Measurements from ENCODE around the gene HRH2.
"Not testable (repeated sequence)": the region's sequence is repeated elsewhere in the genome, so short reads cannot be mapped to it uniquely, and the experiment has no call there.

Gene HRH2

DNA sequence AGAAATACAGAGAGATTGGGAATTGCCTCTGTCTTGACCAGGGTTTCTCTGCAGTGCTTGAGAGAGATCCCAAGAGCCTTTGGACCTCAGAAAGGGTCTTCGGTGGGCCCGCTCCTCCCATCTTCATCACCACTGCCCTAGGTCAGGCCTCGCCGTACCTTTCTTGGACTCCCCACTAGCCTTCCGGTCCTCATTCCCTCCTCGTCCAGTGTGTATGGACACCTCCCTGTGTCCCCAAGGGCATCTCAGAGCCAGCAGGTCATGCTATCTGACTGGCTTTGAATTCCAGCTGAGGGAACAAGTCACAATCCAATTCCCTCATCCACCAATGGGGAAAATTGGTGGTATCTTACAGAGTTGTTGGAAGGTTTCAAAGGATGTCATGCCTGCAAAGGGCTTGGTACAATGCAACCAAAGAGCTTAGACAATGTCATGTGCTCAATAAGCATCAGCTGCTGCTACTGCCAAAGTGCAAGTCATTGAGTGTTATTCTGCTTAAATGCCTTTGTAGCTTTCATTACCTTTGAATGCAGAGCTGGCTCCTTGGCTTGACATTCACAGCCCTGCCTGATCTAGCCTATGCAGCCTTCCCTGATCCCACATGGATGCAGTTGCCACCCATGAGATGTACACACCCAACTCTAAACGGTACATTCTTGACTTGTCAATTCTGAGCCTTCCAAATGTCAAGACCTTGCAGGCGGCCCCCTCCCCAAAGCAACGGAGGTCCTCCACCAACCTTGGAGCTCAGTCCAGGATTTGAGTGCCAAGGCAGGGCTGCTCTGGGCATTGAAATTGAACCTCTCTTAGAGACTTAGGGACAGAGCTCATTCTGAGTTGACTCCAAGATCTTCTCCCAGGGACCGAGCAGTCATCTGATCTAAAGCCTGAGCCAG, 58.0 kb downstream of the HRH2 start:
- no peak for DNase-seq

DNA sequence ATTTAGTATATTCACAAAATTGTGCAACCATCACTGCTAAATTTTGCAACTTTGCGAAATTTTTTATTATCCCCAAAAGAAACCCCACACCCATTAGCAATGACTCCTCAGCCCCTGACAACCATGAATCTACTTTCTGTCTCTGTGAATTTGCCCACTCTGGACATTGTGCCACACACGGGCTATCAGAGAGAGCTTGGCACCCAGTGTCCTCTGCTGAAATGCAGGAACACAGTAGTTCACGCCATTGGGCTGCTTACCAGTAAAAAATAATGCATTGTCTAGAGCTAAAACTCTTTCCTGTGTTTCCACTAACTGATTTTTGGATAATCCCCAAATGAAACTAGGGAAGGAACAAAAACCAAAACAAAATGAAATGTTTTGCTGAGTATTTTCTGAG, 60.0 kb downstream of the HRH2 start:
- no peak for DNase-seq

DNA sequence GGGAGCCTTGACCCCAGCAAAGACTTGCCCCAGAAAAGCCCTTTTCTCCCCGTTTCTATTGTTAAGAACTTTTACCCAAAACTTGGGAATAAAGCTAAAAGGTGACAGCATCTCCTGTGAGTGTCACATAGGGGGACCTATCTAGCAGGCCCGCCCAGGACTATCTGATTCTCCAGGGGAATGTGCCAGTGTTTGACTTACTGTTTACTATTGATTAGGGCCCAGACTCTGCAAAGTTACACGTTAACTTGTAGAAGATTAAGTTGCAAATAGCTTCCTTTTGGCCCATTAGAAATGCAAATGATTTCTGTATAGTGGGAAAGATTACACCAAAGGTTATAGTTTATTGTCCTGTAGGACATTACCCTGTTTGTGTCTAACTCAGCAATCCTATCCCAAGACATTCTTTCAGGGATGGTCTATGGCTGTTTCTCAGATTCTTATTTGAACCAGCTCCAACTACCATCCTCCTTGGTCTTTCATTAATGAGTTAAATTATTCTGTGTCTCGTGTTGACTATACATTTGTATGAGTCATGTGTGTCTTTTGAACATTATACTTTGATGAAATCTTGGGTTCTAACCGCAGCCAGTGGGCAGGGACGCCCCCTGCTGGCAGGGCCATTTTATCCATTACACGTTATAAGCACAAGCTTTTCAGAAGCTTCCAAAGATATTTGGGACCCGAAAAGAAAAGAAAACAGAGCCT, 60.7 kb downstream of the HRH2 start:
- no peak for DNase-seq

DNA sequence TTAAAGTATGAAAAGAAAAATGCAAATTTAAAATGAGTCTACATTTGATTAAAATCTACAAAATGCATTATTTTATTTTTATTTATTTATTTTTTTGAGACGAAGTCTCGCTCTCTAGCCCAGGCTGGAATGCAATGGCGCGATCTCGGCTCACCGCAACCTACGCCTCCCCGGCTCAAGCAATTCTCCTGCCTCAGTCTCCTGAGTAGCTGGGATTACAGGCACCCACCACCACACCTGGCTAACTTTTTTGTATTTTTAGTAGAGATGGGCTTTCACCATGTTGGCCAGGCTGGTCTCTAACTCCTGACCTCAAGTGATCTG, 61.2 kb downstream of the HRH2 start:
- DNase-seq = not testable (repeated sequence)

DNA sequence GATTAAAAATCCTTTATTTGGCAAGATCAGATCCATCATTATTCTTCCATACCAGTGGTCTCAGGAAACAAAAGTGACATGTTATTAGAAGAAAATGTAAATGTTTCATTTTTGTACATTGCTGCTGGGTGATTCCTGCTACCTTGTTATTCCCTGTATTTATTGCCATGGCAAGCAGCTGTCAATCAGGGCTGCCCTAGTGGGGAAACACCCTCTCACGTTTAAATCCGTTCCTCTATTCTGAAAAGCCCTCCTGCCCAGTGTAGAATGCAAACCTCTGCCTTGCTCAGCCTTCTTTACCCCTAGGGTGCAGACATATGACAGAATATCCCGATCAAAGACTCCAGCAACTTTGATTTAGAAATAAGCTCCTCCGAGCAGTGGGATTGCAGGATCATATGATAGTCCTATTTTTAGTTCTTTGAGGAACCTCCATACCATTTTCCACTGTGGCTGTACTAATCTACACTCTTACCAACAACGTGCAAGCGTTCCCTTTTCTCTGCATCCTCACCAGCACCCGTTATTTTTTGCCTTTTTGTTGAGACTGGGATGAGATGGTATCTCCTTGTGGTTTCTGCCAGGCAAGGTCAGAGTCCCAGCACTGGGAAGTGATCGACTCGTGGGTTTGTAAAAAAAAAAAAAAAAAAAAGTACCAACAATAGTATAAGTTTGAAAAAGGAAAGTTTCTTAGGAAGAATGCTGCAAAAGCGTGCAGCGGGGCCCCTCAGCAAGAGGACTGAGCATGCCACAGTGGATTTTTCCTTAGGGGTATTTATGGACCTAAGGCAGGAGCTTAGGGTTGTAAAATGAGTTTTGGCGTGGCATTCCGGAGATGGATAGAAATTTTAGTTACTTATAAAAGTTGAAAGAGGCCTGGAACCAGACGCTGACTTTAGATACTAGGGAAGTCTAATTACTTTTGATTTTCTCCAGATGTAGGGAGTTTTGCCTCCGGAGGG, 66.7 kb downstream of the HRH2 start:
- no peak for DNase-seq

DNA sequence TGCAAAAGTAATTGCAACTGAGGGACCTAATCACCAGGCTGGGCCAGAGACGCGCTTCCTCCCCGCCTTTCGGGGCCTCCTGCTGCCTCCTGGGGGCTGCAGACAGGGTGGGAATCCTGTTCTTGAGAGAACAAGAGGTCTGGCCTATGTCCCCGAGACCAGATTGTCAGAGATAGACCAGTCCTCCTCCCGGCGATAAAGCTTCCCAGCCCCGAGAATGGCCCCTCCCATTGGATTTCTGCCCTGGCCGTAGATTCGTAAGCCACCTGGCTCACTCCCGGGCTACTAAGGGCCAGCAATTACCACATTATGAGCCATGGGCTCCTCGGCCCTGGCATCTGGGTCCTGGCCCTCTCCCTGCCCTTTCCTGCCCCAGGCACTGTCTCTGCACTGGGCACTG, 70.4 kb downstream of the HRH2 start:
- no peak for DNase-seq

DNA sequence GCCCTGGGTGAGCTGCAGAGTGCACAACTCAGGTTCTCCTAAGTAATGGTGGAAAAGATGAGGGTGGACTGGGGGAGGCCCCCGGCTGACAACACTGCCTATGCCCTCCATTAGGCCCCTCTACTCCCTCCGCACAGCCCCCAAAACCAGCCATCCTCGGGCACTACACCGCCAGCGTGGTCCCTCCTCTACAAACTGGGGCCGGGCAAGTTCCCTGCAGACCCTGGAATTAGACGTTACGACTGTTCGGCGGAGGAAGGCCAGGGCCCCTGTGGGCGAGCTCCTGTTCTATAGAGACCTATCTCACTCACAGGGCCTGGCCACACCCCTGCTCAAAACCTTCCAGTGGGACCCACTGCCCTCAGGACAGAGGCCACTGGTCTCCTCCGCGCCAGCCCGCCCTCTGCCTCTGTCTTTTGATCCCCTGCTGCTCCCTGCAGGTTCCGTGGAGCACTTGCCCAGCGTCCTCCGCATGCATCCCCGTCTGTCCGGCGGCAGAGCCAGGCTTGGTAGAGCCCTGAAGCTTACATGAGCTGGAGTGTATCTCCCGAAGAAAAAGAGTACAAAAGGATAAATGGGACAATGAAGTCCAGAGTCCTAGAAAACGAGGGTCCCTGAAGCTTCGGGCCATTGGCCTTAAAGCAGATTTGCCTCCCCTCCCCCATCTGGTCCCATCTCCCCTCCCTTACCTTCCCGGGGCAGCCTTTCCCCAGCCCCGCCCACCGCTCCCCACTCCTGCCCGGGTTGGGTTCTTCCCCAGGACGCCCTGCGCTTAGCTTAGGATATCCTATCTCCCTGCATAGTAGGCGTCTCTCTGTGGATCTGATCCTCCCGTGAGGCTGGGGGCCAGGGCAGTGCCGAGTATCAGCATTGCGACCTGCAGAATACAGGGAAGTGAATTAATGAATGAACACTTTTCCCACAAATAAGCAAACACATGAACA, 71.3 kb downstream of the HRH2 start:
- no peak for DNase-seq

DNA sequence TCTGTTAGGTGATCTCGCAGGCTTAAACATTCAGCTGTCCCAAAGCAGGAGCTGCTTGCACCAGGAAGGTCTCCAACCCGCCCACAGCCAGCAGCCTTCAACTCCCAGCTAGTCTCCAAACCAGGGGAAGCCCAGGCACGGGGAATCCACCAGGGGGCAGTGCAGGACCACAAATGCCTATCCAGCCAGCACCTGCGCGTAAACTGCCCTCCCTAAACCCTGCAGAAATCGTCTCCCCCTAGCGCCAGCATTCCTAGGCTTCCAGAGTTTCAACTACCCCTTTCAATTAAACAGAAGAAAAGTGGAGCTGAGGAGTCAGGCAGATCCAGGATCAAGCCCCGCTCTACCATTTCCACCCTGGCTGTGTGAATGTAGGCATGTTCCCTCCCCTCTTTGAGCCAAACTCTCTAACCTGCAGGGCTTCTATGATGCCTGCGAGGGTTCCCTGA, 72.0 kb downstream of the HRH2 start:
- peak; percentile 52 to 55 for DNase-seq

DNA sequence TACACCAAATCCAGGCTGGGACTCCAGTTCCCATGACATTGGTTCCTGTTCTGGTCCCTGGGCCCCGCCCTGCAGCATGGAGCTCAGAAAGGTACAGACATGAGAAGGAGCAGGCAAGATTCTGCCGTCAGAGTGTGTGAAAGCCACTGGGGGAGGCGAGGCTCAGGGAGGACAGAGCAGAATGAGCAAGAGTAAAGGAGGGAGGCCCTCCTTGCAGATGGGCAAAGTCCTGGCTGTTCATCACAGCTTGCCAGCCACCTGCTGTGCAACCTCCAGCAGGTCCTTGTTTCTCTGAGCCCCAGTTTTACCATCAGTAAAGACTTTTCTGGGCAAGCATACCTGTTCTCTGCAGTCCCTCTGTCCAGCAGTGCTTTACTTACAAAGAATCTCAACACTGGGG, 73.3 kb downstream of the HRH2 start:
- DNase-seq = no peak

DNA sequence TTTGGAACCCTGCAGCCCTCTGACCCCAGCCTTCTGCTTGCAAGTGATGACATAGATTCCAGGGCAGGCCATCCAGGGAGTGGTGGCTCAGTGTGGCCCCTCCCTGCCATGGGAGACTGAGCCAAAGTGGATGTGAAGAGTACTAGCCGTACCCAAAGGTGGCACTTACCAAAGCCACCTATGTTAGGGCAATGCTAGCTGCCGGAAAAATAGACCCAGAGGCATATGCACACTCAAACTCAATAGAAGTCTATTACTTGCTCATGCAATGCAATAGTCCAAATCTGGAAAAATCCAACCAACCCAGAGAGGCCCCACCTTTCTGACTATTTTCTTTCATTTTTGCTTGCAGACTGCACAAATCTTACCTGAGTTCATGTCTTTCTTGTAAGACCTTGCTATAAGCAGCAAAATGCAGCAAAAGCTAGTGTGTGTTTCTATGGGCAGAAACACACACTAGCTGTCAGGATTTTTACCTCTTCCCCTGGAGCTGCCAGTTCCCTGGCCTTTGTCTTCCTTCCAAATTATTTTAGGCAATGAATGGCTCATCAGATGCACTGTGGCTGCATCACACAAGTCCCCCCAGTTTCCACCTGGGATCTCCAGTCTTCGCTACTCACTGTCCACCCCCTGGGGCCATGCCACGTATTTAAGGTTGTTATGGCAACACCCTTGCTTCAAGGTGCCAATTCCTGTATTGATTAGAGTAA, 74.0 kb downstream of the HRH2 start:
- DNase-seq = no peak

DNA sequence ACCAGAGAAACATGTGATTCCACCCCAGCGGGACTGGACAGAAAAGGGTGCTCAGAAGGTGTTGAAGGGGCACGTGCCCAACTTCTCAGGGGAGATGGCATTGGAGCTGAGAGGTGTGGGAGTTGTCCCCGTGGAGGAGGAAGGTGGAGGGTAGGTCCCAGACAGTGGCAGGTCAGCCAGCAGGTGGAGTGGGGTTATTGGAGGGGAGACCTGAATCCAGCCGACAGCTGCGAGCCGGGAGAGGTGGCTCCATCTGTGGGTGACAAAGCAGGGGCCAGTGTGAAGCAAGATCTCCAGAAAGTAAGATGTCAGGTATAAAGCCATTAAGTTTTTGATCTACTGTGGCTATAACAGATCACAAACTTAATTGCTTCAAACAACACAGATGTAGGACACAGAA, 75.1 kb downstream of the HRH2 start:
- no peak for DNase-seq

DNA sequence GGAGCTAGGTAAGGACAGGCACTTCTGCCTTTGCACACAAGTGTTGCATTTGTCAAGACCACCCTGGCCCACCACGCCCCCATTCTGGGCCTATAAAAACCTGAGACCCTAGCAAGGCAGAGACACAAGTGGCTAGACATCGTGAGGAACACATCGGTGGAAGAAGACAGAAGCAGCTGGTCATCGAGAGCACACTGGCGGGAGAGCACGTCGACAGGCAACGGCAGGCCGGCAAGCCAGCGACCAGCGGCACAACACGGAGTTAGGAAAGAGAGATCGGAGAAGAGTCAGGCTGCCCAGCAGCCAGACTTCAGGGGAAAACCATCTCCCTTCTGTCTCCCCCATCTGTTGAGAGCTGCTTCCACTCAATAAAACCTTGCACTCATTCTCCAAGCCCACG, 76.1 kb downstream of the HRH2 start:
- DNase-seq = no peak

DNA sequence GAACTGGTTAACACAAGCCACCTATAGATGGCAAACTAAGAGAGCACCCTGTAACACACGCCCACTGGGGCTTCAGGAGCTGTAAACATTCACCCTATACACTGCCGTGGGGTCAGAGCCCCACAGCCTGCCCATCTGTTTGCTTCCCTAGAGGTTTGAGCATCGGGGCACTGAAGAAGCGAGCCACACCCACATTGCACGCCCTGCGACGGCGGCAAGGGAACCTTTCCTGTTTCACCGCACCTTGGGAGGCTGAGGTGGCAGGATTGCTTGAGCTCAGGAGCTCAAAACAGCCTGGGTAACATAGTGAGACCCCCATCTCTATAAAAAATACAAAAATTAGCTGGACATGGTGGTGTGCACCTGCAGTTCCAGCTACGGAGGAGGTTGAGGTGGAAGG, 76.6 kb downstream of the HRH2 start:
- no peak for DNase-seq

DNA sequence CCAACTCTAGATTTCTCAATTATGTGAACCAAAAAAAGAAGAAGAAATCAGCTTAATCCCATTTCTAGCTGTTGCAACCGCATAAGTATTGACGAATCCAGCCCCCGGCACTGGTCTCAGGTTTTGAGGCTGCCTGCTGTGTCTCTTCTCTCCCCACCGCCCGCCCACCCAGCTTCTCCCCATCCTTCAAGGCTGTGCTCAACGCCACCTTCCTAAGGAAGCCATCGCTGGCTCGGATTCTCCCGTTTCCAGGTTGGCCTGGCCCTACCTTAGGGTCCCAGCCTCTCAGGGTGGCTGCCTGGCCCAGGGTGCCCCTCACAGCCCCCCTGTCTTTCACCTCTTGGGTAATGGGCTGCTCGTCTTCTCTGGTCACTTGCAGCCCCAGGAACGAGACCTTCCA, 77.8 kb downstream of the HRH2 start:
- no peak for DNase-seq

DNA sequence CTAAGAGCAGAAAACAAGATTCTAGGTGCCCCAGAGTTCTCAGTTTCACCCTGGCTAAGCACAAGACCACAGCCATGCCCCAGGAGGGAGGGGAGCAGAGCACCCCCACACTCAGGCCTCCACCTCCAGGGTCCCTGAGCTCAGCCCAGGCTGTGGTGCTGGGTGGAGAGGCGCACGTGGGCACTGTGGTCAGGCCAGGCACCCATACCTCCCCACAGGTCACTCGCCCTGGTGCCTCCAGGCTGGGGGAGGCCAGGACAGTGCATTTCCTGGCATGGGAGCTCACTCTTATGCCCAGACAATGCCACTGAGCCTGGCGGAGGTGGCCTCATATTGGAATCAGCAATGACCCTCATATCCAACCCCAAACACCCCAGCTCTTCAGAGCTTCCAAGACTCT, 78.8 kb downstream of the HRH2 start:
- no peak for DNase-seq

DNA sequence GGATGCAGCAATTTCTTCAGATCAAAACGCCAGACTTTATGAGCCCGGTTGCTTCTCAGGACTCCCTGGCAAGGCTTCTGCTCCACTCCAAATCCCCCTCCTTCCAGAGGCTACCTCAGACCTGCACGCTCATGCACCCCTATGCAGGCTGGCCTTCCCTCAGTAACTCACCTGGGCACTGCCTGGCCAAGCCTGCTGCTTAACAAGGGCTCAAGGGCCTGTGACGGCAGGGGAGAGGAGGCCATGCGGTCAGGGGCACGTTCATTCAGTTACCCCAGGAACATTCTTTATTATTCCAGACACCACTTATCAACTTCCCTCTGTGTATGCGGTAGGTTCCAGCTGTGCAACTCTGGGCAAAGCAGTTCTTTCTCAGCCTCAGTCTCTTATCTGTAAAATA, 79.6 kb downstream of the HRH2 start:
- no peak for DNase-seq

DNA sequence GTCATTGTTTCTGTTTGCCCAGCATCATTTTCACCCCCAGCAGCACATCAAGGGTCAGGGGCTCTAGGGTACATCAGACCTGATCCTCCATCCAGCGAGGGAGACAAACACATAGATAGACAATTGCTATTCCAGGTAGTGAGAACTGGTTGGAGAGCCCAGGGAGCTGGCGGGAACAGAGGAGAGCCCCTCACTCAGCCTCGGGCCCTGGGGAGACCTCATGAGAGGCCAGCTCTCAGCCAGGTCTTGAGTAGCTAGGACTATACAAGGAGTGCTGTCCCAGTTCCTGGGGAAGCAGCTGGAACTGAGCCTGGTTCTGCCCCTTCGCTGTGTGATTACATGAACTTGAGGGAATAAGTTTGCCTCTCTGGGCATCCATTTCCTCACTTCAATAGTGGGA, 80.3 kb downstream of the HRH2 start:
- no peak for DNase-seq

DNA sequence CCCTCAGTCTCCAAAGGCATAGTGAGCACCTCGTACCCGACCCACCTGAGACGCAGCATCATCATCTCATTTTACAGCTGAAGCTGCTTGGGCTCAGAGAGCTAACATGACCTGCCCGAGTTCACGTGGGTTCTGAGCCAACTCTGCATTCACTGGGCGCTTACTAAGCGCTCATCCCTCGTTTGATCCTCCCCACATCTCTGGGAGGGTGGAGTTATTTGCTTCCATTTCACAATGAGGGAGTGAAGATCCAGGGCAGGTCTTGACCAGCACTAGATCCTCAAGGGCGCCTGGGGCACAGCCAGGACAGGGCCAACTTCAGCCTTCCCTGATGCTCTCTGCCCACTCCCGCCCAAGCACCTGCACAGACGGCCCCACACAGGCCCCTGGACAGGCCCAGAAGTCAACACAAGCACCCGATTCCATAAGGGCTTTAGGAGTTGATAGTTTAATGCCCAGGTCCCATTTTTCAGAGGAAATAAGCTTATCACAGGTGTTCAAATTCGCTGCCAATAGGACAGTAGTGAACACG, 80.8 kb downstream of the HRH2 start:
- no peak for DNase-seq

DNA sequence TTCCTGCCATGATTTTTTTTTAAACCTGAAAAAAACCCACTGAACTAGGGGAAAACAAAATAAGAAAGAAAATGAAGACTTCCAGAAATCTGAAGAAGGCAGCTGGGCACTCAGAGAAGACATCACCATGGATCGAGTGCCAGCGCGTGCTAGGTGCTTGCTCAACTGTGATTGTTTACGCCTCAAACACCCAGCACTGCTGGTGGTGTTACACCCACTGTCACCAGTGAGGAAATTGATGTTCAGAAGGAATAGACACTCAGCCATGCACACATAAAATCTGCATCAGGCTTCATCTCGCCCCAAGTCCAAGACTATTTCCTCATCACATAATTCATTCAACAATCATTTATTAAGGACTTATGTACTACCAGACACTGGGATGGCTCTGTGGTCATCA, 82.1 kb downstream of the HRH2 start:
- no peak for DNase-seq

DNA sequence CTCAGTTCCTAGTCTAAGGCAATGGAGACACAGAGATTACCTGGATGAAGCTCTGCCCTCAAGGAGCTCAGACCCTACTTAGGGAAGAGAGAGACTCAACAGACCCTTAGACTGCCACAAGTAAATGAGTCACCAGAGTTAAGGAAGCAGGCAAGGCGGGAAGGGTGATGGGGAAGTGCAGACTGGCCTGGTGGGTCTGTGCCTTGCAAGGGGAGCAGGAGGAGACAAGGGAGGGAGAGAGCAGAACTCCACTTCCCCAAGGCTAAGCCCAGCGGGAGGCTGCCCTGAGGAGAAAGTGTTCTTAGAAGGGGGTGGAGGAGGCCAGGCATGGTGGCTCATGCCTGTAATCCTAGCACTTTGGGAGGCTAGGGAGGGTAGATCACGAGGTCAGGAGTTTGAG, 83.7 kb downstream of the HRH2 start:
- DNase-seq = no peak

DNA sequence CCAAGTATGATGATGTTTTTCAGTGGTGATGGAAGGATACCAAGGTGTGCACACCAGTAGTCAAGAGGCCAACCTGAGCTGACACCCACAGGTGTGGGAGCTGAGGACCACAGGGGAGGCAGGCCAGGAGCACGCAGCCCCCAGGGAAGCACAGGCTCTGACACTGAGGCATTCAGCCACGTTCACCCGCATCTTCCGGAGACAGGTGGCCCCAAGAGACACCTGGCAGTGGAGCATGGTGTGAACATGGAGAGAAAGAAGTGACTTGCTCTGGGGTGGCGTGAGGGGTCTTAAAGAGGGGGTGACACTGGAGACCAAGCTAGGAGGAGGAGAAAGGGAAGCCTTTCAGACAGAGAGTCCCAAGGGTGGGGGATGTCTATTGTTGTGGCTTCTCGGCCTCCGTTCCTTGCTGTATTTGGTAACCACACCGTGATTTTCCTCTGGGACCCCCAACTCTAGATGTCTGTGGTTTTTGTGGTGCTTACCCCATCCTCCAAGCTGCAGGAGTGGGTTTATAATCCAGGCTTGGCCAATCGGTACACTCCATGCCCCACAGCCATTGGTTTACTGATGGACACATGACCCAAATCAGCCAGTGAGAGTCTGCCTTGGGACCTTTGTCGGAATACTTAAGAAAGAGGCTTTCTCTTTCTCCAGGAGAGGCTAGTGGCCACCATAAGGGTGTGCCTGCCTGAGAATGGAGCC, 84.6 kb downstream of the HRH2 start:
- no peak for DNase-seq

All from NCI-H1930 (cell line).